Spleen (tissue), 7 donors: ENCODE measurements around the gene KAT5.
"Not testable (repeated sequence)": the region's sequence is repeated elsewhere in the genome, so short reads cannot be mapped to it uniquely, and the experiment has no call there.

ENCODE experiments used
- CTCF ChIP-seq, 11 experiments: fragments of 200-600 bp in 7 of 11; fragments of 450-650 bp in 4 of 11; sonication (generic) in 4 of 11; IDR thresholded peaks in 8 of 11; conservative IDR thresholded peaks in 3 of 11; 1 replicate in 7 of 11; 2 replicates in 4 of 11; pipeline versions ENCODE4 v1.4.0 to v1.8.0; 2016 to 2021; ENCODE audit warnings: antibody characterized with exemption in 11 of 11, inconsistent platforms in 4 of 11, mild to moderate bottlenecking in 1 of 11
- POLR2AphosphoS5 ChIP-seq, 3 donors: sonication (generic); formaldehyde crosslinking; IDR thresholded peaks; one replicate each; pipeline ENCODE4 v1.5.1; 2017; ENCODE audit warnings: antibody characterized with exemption in 3 of 3
- donor health status: DM: no; HTN: no; CAD: no; lungs with moderate emphysema.
- donor health status: DM: no; HTN: no; CAD: no.
- donor health status: DM: no; HTN: no; CAD: no.

- not testable (repeated sequence) for TF ChIP-seq CTCF (IDR thresholded peaks at IDR 0.05 in 8 of 11, conservative IDR thresholded peaks at IDR 0.05 in 3 of 11); POLR2AphosphoS5 (IDR thresholded peaks at IDR 0.05)
Observed at GRCh38 chr11:65707002-65707401, 5.0 kb upstream of the KAT5 start.
